C4-2B (cell line): ENCODE data around the gene FOXD4L1.
"Not testable (repeated sequence)": the region's sequence is repeated elsewhere in the genome, so short reads cannot be mapped to it uniquely, and the experiment has no call there.

Source experiments
- H3K27ac ChIP-seq: fragments of 450-650 bp; 2 replicates; pipeline ENCODE4 v1.5.1; 2017

Gene FOXD4L1

DNA sequence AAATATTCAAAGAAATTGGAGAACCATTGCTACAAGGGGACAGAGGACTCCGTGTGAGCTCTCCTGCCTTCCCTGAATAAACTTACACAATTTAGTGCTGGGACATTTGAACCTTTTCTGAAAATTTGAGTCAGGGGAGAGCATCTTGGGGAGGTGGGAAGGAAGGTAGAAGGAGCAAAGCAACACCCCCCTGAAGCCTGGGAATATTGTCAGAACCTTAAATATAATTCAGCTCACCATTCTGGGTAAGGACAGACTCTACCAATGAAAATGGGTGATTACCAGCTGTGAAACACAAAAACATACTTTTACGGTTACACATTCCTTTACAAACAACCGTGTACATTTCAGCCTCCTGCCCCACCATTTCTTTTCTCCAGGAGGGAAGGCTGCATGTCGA, at the start of gene FOXD4L1:
TSS of gene FOXD4L1 (plus strand) at position 301 of the 400 bp plus-strand sequence. CDS start 592 bp downstream, outside the sequence.
- H3K27ac ChIP-seq, result not testable (repeated sequence)

DNA sequence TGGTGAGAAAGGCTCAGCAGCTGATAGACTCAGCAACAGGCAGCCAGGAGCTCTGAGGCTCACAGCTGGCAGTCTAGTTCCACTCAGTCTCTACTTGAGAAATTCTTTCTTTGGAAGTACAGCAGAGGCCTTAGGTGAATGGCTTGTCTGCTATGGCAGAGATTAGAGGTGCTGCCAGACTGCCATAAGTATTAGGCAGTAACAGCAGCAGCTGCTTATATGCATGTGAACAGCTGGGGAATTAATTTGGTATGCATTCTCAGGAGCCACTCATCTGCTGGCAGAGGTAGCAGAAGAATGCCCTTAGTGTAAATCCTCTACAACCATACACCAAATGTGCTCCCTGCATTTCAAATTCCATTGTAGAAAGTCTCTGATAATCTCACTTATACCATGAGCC, 32.7 kb upstream of the FOXD4L1 start:
- not testable (repeated sequence) for H3K27ac ChIP-seq

DNA sequence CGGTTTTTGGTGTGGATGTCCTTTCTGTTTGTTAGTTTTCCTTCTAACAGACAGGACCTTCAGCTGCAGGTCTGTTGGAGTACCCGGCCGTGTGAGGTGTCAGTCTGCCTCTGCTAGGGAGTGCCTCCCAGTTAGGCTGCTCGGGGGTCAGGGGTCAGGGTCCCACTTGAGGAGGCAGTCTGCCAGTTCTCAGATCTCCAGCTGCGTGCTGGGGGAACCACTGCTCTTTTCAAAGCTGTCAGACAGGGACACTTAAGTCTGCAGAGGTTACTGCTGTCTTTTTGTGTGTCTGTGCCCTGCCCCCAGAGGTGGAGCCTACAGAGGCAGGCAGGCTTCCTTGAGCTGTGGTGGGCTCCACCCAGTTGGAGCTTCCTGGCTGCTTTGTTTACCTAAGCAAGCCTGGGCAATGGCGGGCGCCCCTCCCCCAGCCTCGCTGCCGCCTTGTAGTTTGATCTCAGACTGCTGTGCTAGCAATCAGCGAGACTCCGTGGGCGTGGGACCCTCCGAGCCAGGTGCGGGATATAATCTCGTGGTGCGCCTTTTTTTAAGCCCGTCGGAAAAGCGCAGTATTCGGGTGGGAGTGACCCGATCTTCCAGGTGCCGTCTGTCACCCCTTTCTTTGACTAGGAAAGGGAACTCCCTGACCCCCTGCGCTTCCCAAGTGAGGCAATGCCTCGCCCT, 21.6 kb upstream of the FOXD4L1 start:
- H3K27ac ChIP-seq, result not testable (repeated sequence)

DNA sequence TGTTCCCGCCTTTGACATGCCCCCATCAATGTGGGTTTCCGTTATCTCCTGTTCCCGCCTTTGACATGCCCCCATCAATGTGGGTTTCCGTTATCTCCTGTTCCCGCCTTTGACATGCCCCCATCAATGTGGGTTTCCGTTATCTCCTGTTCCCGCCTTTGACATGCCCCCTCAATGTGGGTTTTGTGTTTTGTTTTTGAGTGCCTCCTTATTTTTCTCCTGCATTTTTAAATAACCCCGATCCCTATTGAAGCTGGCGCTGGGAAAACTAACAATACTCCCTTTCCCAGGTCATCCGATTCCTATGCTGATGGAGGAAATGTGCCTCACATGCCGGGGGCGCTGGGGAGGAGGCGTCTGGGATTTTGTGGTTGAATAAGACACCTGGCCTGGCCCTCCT, 1.9 kb upstream of the FOXD4L1 start:
- not testable (repeated sequence) for H3K27ac ChIP-seq

DNA sequence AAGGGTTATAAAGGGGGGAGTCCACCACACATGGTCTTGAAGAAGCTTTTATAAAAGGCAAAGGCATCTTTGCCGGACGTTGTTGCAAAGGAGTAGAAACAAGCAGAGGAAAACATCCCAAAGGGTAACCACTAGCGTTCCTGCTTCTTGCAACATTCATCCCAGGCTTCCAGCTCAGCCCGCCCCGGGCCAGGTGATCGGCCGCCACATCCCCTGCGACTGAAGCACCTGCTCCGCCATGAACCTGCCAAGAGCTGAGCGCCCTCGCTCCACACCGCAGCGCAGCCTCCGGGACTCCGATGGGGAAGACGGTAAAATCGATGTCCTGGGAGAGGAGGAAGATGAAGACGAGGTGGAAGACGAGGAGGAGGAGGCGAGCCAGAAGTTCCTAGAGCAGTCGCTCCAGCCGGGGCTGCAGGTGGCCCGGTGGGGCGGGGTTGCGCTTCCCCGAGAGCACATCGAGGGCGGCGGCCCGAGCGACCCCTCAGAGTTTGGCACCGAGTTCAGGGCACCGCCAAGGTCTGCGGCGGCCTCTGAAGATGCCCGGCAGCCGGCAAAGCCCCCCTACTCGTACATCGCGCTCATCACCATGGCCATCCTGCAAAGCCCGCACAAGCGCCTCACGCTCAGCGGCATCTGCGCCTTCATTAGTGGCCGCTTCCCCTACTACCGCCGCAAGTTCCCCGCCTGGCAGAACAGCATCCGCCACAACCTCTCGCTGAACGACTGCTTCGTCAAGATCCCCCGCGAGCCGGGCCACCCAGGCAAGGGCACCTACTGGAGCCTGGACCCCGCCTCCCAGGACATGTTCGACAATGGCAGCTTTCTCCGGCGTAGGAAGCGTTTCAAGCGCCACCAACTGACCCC, 787 bp downstream of the FOXD4L1 start:
- H3K27ac ChIP-seq, result not testable (repeated sequence)

DNA sequence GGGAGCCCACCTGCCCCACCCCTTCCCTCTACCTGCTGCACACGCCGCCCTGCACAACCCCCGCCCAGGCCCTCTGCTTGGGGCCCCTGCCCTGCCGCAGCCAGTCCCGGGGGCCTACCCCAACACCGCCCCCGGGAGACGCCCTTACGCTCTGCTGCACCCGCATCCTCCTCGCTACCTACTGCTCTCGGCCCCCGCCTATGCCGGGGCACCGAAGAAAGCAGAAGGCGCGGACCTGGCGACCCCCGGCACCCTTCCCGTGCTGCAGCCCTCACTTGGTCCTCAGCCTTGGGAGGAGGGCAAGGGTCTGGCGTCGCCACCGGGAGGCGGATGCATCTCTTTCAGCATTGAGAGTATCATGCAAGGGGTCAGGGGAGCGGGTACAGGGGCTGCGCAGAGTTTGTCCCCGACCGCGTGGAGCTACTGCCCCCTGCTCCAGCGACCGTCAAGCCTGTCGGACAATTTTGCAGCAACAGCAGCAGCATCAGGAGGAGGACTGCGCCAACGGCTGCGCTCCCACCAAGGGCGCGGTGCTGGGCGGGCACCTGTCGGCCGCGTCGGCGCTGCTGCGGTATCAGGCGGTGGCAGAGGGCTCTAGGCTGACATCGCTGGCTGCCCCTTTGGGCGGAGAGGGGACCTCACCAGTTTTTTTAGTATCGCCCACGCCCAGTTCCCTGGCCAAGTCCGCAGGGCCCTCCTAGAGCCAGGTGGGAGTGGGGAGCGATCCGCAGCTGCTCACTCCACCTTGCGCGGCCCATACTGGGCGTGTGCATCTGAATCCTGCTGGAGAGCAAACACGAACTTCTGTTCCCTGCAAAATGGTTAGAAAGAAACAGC, 1.6 kb downstream of the FOXD4L1 start:
- H3K27ac ChIP-seq, result not testable (repeated sequence)

DNA sequence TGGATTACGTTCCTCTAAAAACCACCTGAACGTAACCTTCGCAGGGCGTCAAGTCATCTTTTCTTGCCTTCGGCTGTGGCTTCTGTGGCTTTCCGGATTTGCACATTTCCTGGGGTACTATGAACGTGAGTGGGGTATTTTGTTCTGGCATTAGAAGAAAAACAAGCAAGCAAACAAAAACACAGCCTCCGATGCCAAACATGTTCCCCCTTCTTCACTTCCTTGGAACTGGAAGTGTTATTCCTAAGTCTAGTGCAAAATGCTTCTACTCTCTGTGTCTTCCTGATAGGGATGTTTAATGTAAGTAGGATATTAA, 2.2 kb downstream of the FOXD4L1 start:
- H3K27ac ChIP-seq, result not testable (repeated sequence)

DNA sequence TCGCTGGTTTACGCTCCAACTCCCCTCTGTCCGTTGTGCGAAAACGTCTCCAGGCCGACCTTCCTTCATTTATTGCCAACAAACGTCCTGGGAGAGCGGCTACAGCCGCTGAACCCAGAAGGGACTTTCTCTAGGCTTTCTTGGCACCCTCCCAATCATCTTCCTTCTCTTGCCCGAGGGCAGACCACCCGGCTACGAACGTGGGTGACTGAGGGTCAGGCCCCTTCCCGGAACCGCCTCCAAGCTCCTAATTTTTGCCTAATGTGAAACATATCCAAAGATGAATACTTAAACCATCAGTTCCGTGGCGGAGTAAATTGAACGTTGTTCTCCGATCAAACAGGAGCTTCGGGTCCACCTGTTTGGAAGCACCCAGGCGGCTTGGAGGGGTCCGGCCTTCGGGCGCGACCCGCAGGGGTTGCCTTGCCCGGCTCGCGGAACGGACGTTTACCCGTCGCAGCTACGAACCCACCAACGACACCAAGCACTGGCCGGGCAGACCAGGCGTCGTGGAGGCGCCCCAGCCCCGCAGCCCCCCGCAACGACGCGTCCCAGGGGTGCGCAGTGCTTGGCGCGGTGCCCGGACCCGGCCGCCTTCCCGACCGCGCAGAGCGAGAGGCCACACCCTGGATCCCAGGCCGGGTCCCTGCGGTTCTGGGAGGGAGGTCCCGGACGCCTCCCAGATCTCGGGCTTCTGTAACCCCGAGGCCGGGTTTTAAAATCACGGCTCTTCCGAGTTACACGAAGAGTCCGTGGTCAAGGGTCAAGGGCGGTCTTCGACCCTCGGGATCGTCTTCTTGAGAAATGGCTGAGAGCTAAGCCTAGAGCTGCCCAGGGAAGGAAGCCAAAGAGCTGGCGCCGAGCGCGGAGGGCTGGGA, 4.0 kb downstream of the FOXD4L1 start:
- H3K27ac ChIP-seq, result not testable (repeated sequence)

DNA sequence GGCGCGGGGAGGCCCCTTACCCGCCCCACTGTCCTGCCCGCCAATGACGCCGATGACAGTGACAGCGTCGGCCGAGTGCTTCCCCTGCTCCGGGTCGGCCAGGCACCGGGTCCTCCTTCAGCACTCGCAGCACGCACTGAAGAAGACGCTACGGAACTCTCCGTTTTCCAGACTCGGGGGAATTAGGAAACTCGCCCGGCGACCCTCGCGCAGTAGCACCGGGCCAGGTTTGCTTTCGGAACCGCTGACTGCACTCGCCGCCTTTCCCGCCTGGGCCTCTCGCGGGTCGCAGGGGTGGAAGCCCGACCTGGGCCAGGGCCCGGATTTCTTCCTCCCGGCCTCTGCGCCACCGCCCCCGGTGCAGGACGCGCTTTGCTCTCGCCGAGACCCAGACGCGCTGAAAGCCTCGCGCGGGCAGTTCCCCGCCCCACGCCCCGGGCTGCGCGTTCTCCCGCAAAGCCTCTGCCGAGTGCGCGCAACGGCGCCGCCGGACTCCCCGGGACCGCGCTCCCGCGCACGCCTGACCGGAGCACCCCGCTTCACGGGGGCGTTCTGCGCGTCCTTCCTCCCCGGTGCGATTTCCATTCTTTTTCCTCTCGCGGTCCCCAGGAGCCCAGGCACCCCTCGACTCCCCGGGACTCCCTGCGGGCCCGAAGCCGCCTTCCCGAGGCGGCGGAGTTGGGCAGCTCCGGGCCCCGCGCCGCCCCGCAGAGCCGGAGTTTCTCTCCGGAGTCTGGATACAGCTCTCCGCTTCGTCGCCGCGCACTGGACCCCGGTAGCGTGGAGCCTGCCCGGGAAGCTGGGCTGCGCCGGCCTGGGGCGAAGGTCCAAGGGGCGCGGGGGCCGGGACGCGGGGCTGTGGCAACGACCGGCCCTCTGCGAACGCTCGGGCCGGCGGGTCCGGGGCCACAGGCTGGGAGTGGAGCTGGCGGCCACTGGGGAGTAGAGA, 4.9 kb downstream of the FOXD4L1 start:
- H3K27ac ChIP-seq, result not testable (repeated sequence)

DNA sequence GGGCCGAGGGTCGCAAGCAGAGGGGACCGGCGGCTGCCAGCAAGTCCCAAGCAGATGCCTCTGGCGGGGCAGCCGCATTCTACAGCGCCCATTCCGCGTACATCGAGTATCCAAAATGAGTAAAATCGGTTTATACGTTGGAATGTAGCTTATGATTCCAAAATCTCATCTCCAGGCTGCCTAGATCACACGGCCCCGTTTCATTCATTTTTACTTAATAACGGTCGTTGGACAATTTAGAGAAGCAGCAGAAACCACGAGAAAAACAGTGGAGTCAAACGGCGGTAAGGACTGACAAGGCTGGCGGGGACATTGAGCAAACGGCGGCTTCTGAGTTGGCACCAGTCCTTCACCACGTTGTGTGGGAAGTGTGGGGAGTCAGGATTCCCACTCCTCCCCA, 5.6 kb downstream of the FOXD4L1 start:
- not testable (repeated sequence) for H3K27ac ChIP-seq

DNA sequence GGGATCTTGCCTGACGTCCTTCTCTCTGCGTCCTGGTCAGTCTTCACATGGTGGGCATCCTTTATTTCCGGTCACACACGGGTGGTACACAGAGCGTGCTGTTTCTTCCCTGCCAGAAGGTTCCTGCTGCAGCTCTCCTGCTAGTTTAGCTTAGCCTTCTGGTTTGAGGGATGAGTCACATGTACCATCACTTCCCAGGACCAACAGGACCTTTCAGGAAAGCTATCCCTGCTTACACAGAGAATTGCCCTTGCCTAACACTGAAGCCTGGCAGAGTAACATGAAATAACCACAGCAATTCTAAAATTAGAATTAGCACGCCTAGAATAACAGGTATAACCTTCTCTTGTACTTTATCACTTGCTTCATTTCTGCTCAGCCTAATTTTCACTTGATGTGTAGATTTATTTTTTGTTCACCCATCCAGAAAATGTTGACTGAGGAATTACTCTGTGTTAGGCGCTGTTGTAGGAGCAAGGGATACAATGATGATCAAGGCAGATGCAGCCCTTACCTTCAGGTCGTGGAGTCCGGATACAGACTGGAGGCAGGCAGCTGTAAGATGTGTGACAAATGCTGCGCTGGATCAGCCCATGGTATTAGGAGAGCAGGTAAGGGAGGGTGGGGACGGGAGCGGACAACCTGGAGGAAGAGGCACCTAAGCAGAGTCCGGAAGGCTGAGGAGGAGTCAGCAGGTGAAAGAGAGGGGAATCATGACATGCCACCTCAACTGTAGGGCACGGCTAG, 9.1 kb downstream of the FOXD4L1 start:
- H3K27ac ChIP-seq, result not testable (repeated sequence)

DNA sequence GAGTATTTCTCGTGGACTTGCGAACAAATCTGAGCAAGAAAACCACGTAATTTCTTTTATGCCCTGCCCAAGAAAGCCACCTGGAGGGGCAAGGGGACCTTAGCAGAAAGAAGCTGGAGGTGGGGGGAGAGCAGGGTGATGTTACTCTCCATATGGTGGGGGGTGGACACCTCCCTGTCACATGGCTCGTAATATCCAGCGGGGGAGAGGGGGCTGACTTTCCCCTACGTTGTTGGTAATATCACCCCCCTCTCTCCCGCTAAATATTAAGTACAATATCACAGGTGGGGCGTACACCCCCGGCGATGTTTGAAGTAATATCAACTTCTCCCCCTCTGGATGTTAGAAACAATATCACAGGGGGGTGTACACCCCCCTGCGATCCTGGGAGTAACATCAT, 9.7 kb downstream of the FOXD4L1 start:
- H3K27ac ChIP-seq, result not testable (repeated sequence)

DNA sequence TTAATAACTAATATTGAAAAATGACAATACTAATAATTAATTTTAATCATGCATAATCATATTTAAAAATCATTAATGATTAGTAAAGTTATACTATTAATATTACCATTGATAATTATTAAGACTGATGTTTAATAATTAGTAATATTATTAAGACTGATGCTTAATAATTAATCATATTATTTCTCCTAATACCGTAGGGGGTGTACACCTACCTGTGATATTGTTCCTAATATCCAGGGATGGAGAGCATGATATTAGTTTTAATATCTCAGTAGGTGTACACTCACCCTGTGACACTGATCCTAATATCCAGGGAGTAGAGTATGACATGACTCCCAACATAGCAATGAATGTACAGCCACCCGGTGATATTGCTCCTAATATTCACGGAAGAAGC, 12.4 kb downstream of the FOXD4L1 start:
- H3K27ac ChIP-seq, result not testable (repeated sequence)

DNA sequence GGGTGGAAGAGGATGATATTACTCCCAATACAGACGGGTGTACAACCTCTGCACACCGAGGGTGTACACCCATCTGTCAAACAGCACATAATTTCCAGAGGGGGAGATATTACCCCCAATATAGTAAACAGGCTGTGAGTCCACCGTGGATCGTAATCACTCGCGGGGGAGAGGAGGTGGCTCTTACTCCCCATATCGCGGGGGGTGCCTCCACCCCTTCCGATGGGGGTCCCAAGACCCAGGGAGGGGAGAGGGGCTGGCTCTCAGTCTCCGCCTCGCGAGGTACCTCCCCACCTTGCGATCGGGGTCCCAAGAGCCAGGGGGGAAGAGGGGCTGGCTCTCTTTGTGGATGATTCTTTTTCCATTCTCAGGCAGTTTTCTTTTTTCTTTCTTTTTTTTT, 13.4 kb downstream of the FOXD4L1 start:
- not testable (repeated sequence) for H3K27ac ChIP-seq

DNA sequence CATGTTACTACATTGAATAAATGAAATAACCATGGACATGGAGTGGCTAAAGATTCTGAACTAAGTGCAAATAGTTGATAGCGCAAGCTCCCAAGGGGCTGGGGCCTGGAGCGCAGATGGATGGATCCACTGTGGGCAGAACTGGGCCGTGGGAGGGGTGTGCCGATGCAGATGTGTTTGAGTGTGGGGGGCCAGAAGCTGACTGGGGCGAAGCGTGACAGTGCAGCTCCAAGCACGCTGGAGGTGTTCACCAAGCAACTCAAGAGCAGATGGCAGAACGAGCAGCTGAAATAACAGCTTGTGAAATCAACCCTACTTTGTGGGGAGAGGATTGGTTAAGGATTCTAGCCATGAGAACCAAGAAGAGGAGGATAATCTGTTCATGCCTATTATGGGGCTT, 17.0 kb downstream of the FOXD4L1 start:
- H3K27ac ChIP-seq, result not testable (repeated sequence)

DNA sequence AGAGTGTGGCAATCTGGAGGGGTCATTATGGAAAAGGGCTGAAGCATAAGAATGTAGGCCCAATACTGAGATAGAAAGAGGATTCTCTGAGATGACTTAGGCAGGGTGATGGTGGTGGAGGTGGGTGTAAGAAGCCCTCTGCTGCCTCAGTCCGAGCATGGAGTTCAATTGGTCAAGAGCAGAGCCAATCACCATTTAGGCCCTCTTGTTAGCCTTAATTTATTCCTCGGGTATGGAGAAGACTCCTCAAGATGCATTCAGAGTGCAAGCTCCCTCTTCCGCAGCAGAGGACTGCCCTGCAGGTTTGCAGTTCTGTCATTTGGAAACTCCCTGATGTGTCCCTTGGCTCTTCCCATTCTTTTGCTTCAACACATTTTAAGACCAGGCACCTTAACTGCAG, 17.5 kb downstream of the FOXD4L1 start:
- H3K27ac ChIP-seq, result not testable (repeated sequence)

DNA sequence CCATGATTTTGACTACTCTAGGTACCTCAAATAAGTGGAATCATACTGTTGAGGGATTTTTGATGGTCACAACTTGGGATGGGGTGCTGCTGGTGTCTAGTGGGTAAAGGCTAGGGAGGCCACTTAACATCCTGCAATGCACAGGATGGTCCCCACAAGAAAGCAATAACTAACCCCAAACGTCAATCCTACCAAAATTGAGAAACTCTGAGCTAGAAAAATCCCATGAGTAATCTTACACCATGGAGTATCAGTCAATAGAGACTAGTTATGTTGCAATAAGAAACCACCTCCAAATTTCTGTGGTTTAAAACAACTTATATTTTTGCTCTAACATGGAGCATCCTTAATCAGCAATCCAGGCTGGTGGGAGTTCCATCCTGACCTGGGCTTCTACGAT, 18.6 kb downstream of the FOXD4L1 start:
- H3K27ac ChIP-seq, result not testable (repeated sequence)

DNA sequence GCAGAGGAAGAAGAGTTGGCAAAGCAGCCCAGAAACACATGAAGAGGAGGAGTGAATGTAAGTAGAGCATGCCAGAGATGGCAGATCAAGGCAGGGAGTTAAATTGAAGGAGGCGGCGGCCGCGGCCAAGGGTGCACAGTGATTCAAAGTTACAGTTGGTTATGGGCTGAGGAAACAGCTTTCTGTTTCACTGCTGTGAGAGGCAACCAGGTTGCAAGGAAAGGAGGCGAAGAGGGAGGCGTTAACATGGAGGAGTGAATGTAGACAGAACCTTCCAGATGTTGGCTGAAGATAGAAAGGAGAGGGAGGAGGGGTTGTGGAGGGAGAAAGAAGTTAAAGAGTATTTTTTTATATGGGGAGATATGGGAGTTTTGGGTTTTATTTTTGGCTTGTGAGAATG, 22.4 kb downstream of the FOXD4L1 start:
- not testable (repeated sequence) for H3K27ac ChIP-seq

DNA sequence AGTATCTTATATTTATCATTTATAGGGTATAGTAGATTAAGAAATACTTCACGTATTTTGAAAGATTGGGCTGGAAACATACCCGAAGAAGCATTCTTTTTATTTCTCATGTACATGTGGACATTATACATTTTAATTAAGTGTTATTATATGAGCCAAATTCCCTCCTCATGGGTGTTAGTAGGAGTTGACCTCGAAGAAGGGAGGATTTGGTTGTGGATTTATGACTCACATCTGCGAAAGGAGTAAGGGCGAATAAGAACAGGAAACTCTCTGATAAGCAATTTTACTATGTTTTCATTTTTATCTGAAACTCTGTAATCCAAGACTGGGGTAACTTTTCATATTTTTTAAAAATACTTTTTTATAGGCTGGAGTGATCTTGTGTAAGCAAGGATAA, 23.0 kb downstream of the FOXD4L1 start:
- H3K27ac ChIP-seq, result not testable (repeated sequence)

DNA sequence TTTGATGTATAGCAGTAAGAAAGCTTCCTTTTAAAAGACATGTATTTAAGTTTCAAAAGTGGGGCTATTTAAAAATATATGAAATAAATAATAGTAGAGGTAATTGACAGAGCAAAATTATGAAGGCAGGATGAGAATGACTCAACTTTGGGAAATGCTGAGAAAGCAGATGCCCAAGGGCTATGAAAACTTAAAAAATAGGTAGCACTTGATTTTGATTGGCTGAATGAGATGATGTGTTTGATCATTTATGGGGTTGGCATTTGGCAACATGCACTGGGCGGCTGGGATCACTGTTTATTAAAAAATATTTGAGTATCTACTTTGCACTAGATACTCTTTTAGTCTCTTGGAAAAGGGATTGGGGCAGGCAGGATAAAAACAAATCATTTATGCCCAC, 26.5 kb downstream of the FOXD4L1 start:
- H3K27ac ChIP-seq, result not testable (repeated sequence)
